Measurements from ENCODE around the gene SLC12A5.

DNA sequence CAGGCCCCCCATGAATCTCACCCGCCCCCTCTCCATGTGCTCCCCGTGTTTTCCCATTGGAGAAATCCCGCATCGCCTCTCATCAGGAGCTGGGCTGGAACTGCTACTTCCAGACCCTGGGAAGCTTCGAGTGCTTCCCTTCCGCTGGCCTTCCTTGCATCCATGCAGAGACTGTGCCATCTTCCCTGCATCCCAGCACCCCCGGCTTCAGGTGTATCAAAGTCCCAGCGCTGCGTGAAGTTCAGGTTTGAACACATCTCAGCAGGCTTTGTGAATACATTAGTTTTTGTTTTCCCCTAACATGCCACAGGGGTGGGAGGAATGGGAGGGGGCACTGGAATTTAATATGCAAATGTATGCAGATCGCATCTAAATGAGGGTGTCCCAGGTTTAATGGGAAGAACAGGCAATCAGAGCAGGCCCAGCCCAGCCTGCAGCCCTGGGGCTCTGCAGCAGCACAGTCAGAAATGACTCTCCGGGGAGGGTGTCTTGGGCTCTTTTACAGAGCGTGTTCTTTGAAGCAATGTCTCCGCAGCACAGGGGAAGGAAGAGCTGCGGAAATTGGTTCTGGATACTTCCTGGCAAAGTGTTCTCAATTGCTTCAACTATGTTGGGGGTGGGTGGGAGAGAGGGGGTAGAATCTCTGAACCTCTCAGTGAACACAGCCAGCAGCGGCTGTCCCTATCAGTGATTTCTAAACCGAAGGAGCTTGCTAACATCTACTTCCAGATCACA, 28.6 kb upstream of the SLC12A5 start:
- TF ChIP-seq, protein P1, sequence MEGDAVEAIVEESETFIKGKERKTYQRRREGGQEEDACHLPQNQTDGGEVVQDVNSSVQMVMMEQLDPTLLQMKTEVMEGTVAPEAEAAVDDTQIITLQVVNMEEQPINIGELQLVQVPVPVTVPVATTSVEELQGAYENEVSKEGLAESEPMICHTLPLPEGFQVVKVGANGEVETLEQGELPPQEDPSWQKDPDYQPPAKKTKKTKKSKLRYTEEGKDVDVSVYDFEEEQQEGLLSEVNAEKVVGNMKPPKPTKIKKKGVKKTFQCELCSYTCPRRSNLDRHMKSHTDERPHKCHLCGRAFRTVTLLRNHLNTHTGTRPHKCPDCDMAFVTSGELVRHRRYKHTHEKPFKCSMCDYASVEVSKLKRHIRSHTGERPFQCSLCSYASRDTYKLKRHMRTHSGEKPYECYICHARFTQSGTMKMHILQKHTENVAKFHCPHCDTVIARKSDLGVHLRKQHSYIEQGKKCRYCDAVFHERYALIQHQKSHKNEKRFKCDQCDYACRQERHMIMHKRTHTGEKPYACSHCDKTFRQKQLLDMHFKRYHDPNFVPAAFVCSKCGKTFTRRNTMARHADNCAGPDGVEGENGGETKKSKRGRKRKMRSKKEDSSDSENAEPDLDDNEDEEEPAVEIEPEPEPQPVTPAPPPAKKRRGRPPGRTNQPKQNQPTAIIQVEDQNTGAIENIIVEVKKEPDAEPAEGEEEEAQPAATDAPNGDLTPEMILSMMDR (IDR thresholded peaks at IDR 0.05) = no peak
- TF ChIP-seq POLR2A (IDR thresholded peaks at IDR 0.05) = no peak

Data from right lobe of liver (tissue), 4 donors.